Spleen (tissue), 7 donors: Measurements from ENCODE around the gene INS.

ENCODE experiments used
- CTCF ChIP-seq, 11 experiments: fragments of 200-600 bp in 7 of 11; fragments of 450-650 bp in 4 of 11; sonication (generic) in 4 of 11; IDR thresholded peaks in 8 of 11; conservative IDR thresholded peaks in 3 of 11; 1 replicate in 7 of 11; 2 replicates in 4 of 11; pipeline versions ENCODE4 v1.4.0 to v1.8.0; 2016 to 2021; ENCODE audit warnings: antibody characterized with exemption in 11 of 11, inconsistent platforms in 4 of 11, mild to moderate bottlenecking in 1 of 11
- POLR2A ChIP-seq, 3 donors: fragments of 450-650 bp; IDR thresholded peaks; one replicate each; pipeline ENCODE4 v1.5.1; 2017; ENCODE audit warnings: antibody characterized with exemption in 3 of 3, mild to moderate bottlenecking in 1 of 3
- POLR2AphosphoS5 ChIP-seq, 3 donors: sonication (generic); formaldehyde crosslinking; IDR thresholded peaks; one replicate each; pipeline ENCODE4 v1.5.1; 2017; ENCODE audit warnings: antibody characterized with exemption in 3 of 3
- donor health status: DM: no; HTN: no; CAD: no; lungs with moderate emphysema.
- donor health status: DM: no; HTN: no; CAD: no.
- donor health status: DM: no; HTN: no; CAD: no.

GRCh38 chr11:2193099-2193887 is 32.3 kb upstream of the INS start:
- TF ChIP-seq CTCF (IDR thresholded peaks at IDR 0.05 in 8 of 11, conservative IDR thresholded peaks at IDR 0.05 in 3 of 11) (no peak), POLR2A (IDR thresholded peaks at IDR 0.05) (no peak), POLR2AphosphoS5 (IDR thresholded peaks at IDR 0.05) (no peak)
